HCT116 (cell line): ENCODE results near the gene KYNU. TPM values are rescaled to one million over a fixed set of nuclear protein-coding genes. Genes with fewer than 3 reads are reported as not detected.

Experiments
- ATAC-seq: fragments of 200-7000 bp; cut with Tn5 transposase; 2 replicates; pipeline ENCODE4 v1.9.1; 2020; ENCODE audit warnings: mild to moderate bottlenecking, moderate library complexity
- BruUV-seq: library from RNA; stranded (reverse); fragments of 400-500 nt; replicated peaks from 2 replicates; lab custom pipeline; 2021; lab: Mats Ljungman, UMichigan
- CTCF ChIA-PET: fragments of 300-600 bp; sonication (Branson Sonifier 250); formaldehyde crosslinking; loops from one replicate; lab custom pipeline; 2021; ENCODE audit warnings: antibody characterized with exemption; lab: Charles Lee
- POLR2A ChIA-PET: fragments of 300-600, 350-600 bp; sonication (Branson Sonifier 250); formaldehyde crosslinking; loops from one replicate; lab custom pipeline; 2021; ENCODE audit warnings: antibody characterized with exemption; lab: Charles Lee
- RAD21 ChIA-PET, 2 experiments: fragments of 300-600 bp; sonication (Branson Sonifier 250); formaldehyde crosslinking; loops; one replicate each; lab custom pipeline; 2023; ENCODE audit warnings: low total read pairs in 2 of 2; ENCODE audit not compliant: uncharacterized antibody in 2 of 2, unreplicated experiment in 2 of 2, low non-redundant PET in 1 of 2; lab: Charles Lee
- DNase-seq: peaks from one replicate; pipeline ENCODE4 v3.0.0-alpha.2; 2010; ENCODE audit warnings: low read depth, low spot score
- H2AFZ ChIP-seq: fragments of 200-600 bp; shearing (Covaris generic), sonication (generic); 2 replicates; pipeline ENCODE4 v1.6.1; 2017; ENCODE audit warnings: low read depth, mixed run types, mixed read lengths, antibody characterized with exemption, low read length; ENCODE audit not compliant: poor library complexity, severe bottlenecking
- H3K27ac ChIP-seq: 2 replicates; pipeline ENCODE4 v1.5.1; 2012; ENCODE audit warnings: low read depth, low read length
- H3K27me3 ChIP-seq: fragments of 200-600 bp; sonication (generic); 2 replicates; pipeline ENCODE4 v1.6.1; 2016; ENCODE audit warnings: mixed run types, low read length, mixed read lengths; ENCODE audit not compliant: insufficient read depth
- H3K36me3 ChIP-seq, 2 experiments: fragments of 200-500 bp in 1 of 2; fragments of 200-600 bp in 1 of 2; sonication (Bioruptor generic) in 1 of 2; sonication (generic) in 1 of 2; 2 replicates each; pipeline versions ENCODE4 v1.5.1 to v1.6.1; 2014 to 2016; ENCODE audit warnings: low read length in 2 of 2, inconsistent platforms in 1 of 2, mixed read lengths in 1 of 2, mixed run types in 1 of 2; ENCODE audit not compliant: insufficient read depth in 2 of 2, control insufficient read depth in 1 of 2
- H3K4me1 ChIP-seq, 2 experiments: fragments of 200-600 bp in 1 of 2; sonication (generic) in 1 of 2; 2 replicates each; pipeline versions ENCODE4 v1.5.1 to v1.6.1; 2012 to 2017; ENCODE audit warnings: low read length in 2 of 2, inconsistent platforms in 1 of 2, mild to moderate bottlenecking in 1 of 2, mixed read lengths in 1 of 2, mixed run types in 1 of 2, moderate library complexity in 1 of 2; ENCODE audit not compliant: insufficient read depth in 2 of 2, control insufficient read depth in 1 of 2
- H3K4me2 ChIP-seq: fragments of 200-600 bp; sonication (generic); 2 replicates; pipeline ENCODE4 v1.6.1; 2017; ENCODE audit warnings: mixed run types, low read length, mixed read lengths
- H3K4me3 ChIP-seq, 2 experiments: fragments of 200-600 bp in 1 of 2; sonication (generic) in 1 of 2; replicated peaks in 1 of 2; 2 replicates each; pipeline ENCODE4 v1.5.1; 2011 to 2016; ENCODE audit warnings: low read length in 2 of 2, control low read depth in 1 of 2, low read depth in 1 of 2, mild to moderate bottlenecking in 1 of 2, mixed read lengths in 1 of 2, mixed run types in 1 of 2
- H3K79me2 ChIP-seq: fragments of 200-600 bp; sonication (generic); 2 replicates; pipeline ENCODE4 v1.6.1; 2017; ENCODE audit warnings: mild to moderate bottlenecking, mixed run types, low read length, moderate library complexity, mixed read lengths; ENCODE audit not compliant: insufficient read depth
- H3K9ac ChIP-seq: fragments of 200-600 bp; sonication (generic); 2 replicates; pipeline ENCODE4 v1.6.1; 2016; ENCODE audit warnings: low read length, mixed read lengths
- H3K9me2 ChIP-seq: fragments of 200-600 bp; sonication (generic), shearing (Covaris generic); 2 replicates; pipeline ENCODE4 v1.6.1; 2017; ENCODE audit warnings: mixed run types, mild to moderate bottlenecking, moderate library complexity; ENCODE audit not compliant: insufficient read depth
- H3K9me3 ChIP-seq, 2 experiments: fragments of 200-500 bp in 1 of 2; fragments of 200-600 bp in 1 of 2; sonication (Bioruptor generic) in 1 of 2; sonication (generic) in 1 of 2; 2 replicates each; pipeline ENCODE4 v1.6.1; 2014 to 2017; ENCODE audit warnings: low read length in 2 of 2, mixed read lengths in 2 of 2, inconsistent platforms in 1 of 2, low read depth in 1 of 2, mild to moderate bottlenecking in 1 of 2, mixed run types in 1 of 2, moderate library complexity in 1 of 2; ENCODE audit not compliant: control insufficient read depth in 1 of 2, insufficient read depth in 1 of 2
- H4K20me1 ChIP-seq: fragments of 200-600 bp; sonication (generic), shearing (Covaris generic); 2 replicates; pipeline ENCODE4 v1.6.1; 2017; ENCODE audit warnings: mixed run types, mild to moderate bottlenecking, moderate library complexity; ENCODE audit not compliant: insufficient read depth
- CBX3 ChIP-seq: IDR thresholded peaks from 2 replicates; pipeline ENCODE4 v1.6.1; 2012; ENCODE audit warnings: low read depth
- CEBPB ChIP-seq: IDR thresholded peaks from 2 replicates; pipeline ENCODE4 v1.6.1; 2012; ENCODE audit warnings: low read depth
- ELF1 ChIP-seq: IDR thresholded peaks from 2 replicates; pipeline ENCODE4 v1.6.1; 2012; ENCODE audit warnings: low read depth, borderline replicate concordance
- EZH2 ChIP-seq: fragments of 200-600 bp; sonication (generic); IDR thresholded peaks from 2 replicates; pipeline ENCODE4 v1.6.1; 2017; ENCODE audit warnings: antibody characterized with exemption, mixed run types
- EZH2phosphoT487 ChIP-seq: fragments of 200-600 bp; IDR thresholded peaks from 2 replicates; pipeline ENCODE4 v1.6.1; 2018; ENCODE audit warnings: antibody characterized with exemption, borderline replicate concordance
- FOSL1 ChIP-seq: IDR thresholded peaks from 2 replicates; pipeline ENCODE4 v1.6.1; 2012; ENCODE audit warnings: low read depth
- POLR2A ChIP-seq: IDR thresholded peaks from 2 replicates; pipeline ENCODE4 v1.7.0; 2011; ENCODE audit warnings: borderline replicate concordance; ENCODE audit not compliant: insufficient read depth, insufficient read length; ENCODE audit errors: extremely low read depth
- POLR2AphosphoS5 ChIP-seq: IDR thresholded peaks from 2 replicates; pipeline ENCODE4 v1.6.1; 2011; ENCODE audit warnings: mild to moderate bottlenecking, low read depth, low read length, moderate library complexity
- RAD21 ChIP-seq: IDR thresholded peaks from 2 replicates; pipeline ENCODE4 v1.6.1; 2012; ENCODE audit warnings: low read depth, mild to moderate bottlenecking
- SIN3A ChIP-seq: IDR thresholded peaks from 2 replicates; pipeline ENCODE4 v1.6.1; 2012; ENCODE audit warnings: low read depth
- SRF ChIP-seq: IDR thresholded peaks from 2 replicates; pipeline ENCODE4 v1.6.1; 2012; ENCODE audit warnings: low read depth
- TCF7L2 ChIP-seq: IDR thresholded peaks from 2 replicates; pipeline ENCODE4 v1.7.0; 2011; ENCODE audit warnings: borderline replicate concordance, inconsistent platforms; ENCODE audit not compliant: insufficient read depth, insufficient read length; ENCODE audit errors: extremely low read depth
- YY1 ChIP-seq: IDR thresholded peaks from 2 replicates; pipeline ENCODE4 v1.6.1; 2011; ENCODE audit warnings: low read length, low read depth, moderate library complexity, mild to moderate bottlenecking; ENCODE audit not compliant: insufficient replicate concordance; ENCODE audit errors: extremely low read depth
- intact Hi-C: fragments of 100-400 bp; cut with micrococcal nuclease; formaldehyde crosslinking; loops from 2 replicates; pipeline ENCODE4 v1.10.0; 2022
- total RNA-seq: library from RNA; stranded (reverse); gene quantifications from one replicate; pipeline ENCODE4 v1.2.1, GENCODE V29; 2021; ENCODE audit not compliant: unreplicated experiment
- TF ChIP-seq, protein P1 (sequence below): IDR thresholded peaks from 2 replicates; pipeline ENCODE4 v1.6.1; 2012; ENCODE audit warnings: low read depth
- TF ChIP-seq, protein P2 (sequence below): IDR thresholded peaks from 2 replicates; pipeline ENCODE4 v1.6.1; 2012
- TF ChIP-seq, protein P3 (sequence below), 3 experiments: fragments of 200-600 bp in 1 of 3; sonication (generic) in 1 of 3; IDR thresholded peaks in 2 of 3; conservative IDR thresholded peaks in 1 of 3; 2 replicates each; pipeline ENCODE4 v1.5.1; 2012 to 2017; ENCODE audit warnings: low read depth in 2 of 3, low read length in 2 of 3, antibody characterized with exemption in 1 of 3, borderline replicate concordance in 1 of 3, control low read depth in 1 of 3, mild to moderate bottlenecking in 1 of 3, mixed read lengths in 1 of 3, mixed run types in 1 of 3, moderate library complexity in 1 of 3; ENCODE audit not compliant: insufficient read depth in 1 of 3

KYNU gene
- total RNA-seq, 1 experiment from 2014 or later = 0.22 TPM

DNA sequence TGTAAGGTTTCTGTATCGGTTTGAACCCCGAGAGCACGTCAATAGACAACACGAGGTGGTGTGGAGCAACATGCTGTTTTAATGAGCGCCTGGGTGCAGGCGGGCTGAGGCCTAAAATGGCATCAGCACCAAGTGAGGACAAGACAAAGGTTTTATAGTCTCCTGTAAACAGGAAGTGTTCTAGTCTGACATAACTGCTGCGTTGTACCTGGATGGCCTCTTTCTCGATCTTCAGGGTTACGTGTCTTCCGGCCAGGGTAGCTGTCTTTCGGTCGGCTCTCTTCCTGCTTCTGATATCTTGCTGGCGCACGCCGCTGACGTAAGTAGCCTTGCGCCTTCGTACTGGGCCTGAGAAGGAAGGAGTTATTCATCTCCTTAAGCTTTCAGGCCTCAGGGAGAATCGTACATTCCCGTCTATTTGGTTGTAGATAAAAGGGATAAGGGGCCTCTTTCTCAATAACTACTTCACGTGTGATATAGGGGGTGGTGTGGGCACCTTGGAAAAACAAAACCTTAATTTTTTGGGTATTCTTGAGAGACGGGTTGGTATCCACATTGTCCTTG, 53.5 kb downstream of the KYNU start:
- Histone ChIP-seq H3K9ac (no peak overlapping the region), H4K20me1 (no peaks in the 10 kb centered on the region), H3K9me2 (no peaks in the 10 kb centered on the region), H3K36me3 (no peaks in the 10 kb centered on the region), H3K4me3 (no peak overlapping the region), H3K79me2 (no peaks in the 10 kb centered on the region), H3K27ac (no peak overlapping the region), H3K27me3 (no peaks in the 10 kb centered on the region), H2AFZ (no peak overlapping the region), H3K9me3 (no peaks in the 10 kb centered on the region), H3K4me1 (no peaks in the 10 kb centered on the region), H3K4me2 (no peak overlapping the region)
- intact Hi-C loops = no loop called here
- no peak for ATAC-seq
- DNase-seq = no peak
- ChIA-PET POLR2A (no interaction called here), RAD21 (no interaction called here), CTCF (no interaction called here)
- TF ChIP-seq, protein P1, sequence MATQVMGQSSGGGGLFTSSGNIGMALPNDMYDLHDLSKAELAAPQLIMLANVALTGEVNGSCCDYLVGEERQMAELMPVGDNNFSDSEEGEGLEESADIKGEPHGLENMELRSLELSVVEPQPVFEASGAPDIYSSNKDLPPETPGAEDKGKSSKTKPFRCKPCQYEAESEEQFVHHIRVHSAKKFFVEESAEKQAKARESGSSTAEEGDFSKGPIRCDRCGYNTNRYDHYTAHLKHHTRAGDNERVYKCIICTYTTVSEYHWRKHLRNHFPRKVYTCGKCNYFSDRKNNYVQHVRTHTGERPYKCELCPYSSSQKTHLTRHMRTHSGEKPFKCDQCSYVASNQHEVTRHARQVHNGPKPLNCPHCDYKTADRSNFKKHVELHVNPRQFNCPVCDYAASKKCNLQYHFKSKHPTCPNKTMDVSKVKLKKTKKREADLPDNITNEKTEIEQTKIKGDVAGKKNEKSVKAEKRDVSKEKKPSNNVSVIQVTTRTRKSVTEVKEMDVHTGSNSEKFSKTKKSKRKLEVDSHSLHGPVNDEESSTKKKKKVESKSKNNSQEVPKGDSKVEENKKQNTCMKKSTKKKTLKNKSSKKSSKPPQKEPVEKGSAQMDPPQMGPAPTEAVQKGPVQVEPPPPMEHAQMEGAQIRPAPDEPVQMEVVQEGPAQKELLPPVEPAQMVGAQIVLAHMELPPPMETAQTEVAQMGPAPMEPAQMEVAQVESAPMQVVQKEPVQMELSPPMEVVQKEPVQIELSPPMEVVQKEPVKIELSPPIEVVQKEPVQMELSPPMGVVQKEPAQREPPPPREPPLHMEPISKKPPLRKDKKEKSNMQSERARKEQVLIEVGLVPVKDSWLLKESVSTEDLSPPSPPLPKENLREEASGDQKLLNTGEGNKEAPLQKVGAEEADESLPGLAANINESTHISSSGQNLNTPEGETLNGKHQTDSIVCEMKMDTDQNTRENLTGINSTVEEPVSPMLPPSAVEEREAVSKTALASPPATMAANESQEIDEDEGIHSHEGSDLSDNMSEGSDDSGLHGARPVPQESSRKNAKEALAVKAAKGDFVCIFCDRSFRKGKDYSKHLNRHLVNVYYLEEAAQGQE = no peak
- TF ChIP-seq SRF = no peak
- TF ChIP-seq ELF1 = no peak
- TF ChIP-seq EZH2phosphoT487 = no peak
- TF ChIP-seq, protein P2, sequence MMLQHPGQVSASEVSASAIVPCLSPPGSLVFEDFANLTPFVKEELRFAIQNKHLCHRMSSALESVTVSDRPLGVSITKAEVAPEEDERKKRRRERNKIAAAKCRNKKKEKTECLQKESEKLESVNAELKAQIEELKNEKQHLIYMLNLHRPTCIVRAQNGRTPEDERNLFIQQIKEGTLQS = no peak
- no peak for TF ChIP-seq POLR2A
- TF ChIP-seq POLR2AphosphoS5 = no peak
- no peak for TF ChIP-seq RAD21
- no peak for TF ChIP-seq SIN3A
- no peak for TF ChIP-seq TCF7L2
- TF ChIP-seq YY1 = no peak
- TF ChIP-seq CEBPB = no peak
- no peak for TF ChIP-seq CBX3
- TF ChIP-seq FOSL1 = no peak
- no peak for TF ChIP-seq EZH2
- TF ChIP-seq, protein P3, sequence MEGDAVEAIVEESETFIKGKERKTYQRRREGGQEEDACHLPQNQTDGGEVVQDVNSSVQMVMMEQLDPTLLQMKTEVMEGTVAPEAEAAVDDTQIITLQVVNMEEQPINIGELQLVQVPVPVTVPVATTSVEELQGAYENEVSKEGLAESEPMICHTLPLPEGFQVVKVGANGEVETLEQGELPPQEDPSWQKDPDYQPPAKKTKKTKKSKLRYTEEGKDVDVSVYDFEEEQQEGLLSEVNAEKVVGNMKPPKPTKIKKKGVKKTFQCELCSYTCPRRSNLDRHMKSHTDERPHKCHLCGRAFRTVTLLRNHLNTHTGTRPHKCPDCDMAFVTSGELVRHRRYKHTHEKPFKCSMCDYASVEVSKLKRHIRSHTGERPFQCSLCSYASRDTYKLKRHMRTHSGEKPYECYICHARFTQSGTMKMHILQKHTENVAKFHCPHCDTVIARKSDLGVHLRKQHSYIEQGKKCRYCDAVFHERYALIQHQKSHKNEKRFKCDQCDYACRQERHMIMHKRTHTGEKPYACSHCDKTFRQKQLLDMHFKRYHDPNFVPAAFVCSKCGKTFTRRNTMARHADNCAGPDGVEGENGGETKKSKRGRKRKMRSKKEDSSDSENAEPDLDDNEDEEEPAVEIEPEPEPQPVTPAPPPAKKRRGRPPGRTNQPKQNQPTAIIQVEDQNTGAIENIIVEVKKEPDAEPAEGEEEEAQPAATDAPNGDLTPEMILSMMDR (IDR thresholded peaks at IDR 0.05 in 2 of 3, conservative IDR thresholded peaks at IDR 0.05 in 1 of 3; ENCODE audit: borderline replicate concordance in 1 of 3, insufficient read depth in 1 of 3, low read depth in 2 of 3, low read length in 2 of 3) = no peak
- BruUV-seq = no TSS peak
